OCI-LY7 (cell line): Measurements from ENCODE around the gene MBTD1. TPM values are rescaled to one million over a fixed set of nuclear protein-coding genes. Genes with fewer than 3 reads are reported as not detected.

Experiments
- BruUV-seq: library from RNA; stranded (reverse); fragments of 400-500 nt; replicated peaks from 2 replicates; lab custom pipeline; 2021; lab: Mats Ljungman, UMichigan
- CTCF ChIA-PET: fragments of 300-600 bp; sonication (Branson Sonifier 250); formaldehyde crosslinking; loops from one replicate; lab custom pipeline; 2022; ENCODE audit warnings: antibody characterized with exemption; ENCODE audit not compliant: unreplicated experiment; lab: Charles Lee
- POLR2A ChIA-PET: fragments of 300-600 bp; sonication (Branson Sonifier 250); formaldehyde crosslinking; loops from one replicate; lab custom pipeline; 2022; ENCODE audit warnings: antibody characterized with exemption; lab: Charles Lee
- DNase-seq: peaks from one replicate; pipeline ENCODE4 v3.0.0-alpha.2; 2015; ENCODE audit warnings: low spot score
- H2AFZ ChIP-seq: fragments of 200-600 bp; sonication (generic), shearing (Covaris generic); 2 replicates; pipeline ENCODE4 v1.6.1; 2014; ENCODE audit warnings: mild to moderate bottlenecking, antibody characterized with exemption, low read length, moderate library complexity
- H3K27ac ChIP-seq: fragments of 200-600 bp; sonication (generic); 2 replicates; pipeline ENCODE4 v1.5.1; 2014; ENCODE audit warnings: mixed run types, low read depth, mild to moderate bottlenecking, moderate library complexity, low read length, inconsistent platforms; ENCODE audit not compliant: poor library complexity, severe bottlenecking
- H3K36me3 ChIP-seq: fragments of 200-600 bp; sonication (generic); 2 replicates; pipeline ENCODE4 v1.6.1; 2014; ENCODE audit warnings: mild to moderate bottlenecking, antibody characterized with exemption, low read length, moderate library complexity, mixed read lengths; ENCODE audit not compliant: insufficient read depth
- H3K4me1 ChIP-seq: fragments of 200-600 bp; sonication (generic); 2 replicates; pipeline ENCODE4 v1.5.1; 2014; ENCODE audit warnings: mild to moderate bottlenecking, low read length; ENCODE audit not compliant: insufficient read depth, poor library complexity, severe bottlenecking
- H3K4me2 ChIP-seq: fragments of 200-600 bp; sonication (generic); 2 replicates; pipeline ENCODE4 v1.6.1; 2014; ENCODE audit warnings: mild to moderate bottlenecking, low read length
- H3K4me3 ChIP-seq: fragments of 200-600 bp; sonication (generic); 2 replicates; pipeline ENCODE4 v1.5.1; 2014; ENCODE audit warnings: mild to moderate bottlenecking, low read depth, low read length; ENCODE audit not compliant: poor library complexity, severe bottlenecking
- H3K79me2 ChIP-seq: fragments of 200-600 bp; sonication (generic); 2 replicates; pipeline ENCODE4 v1.6.1; 2016; ENCODE audit warnings: low read depth, mild to moderate bottlenecking, low read length, moderate library complexity, mixed read lengths; ENCODE audit not compliant: insufficient read depth
- H3K9me2 ChIP-seq: fragments of 200-600 bp; sonication (generic); 2 replicates; pipeline ENCODE4 v1.6.1; 2016; ENCODE audit warnings: mild to moderate bottlenecking, low read length, mixed read lengths; ENCODE audit not compliant: insufficient read depth
- H3K9me3 ChIP-seq: fragments of 200-600 bp; sonication (generic); 2 replicates; pipeline ENCODE4 v1.6.1; 2014; ENCODE audit warnings: mild to moderate bottlenecking, mixed run types, low read length, mixed read lengths
- H4K20me1 ChIP-seq: fragments of 200-600 bp; sonication (generic); 2 replicates; pipeline ENCODE4 v1.6.1; 2014; ENCODE audit warnings: mild to moderate bottlenecking, antibody characterized with exemption, low read length, moderate library complexity, mixed read lengths; ENCODE audit not compliant: insufficient read depth
- CTCF ChIP-seq: fragments of 200-600 bp; sonication (generic); conservative IDR thresholded peaks from 2 replicates; pipeline ENCODE4 v1.5.1; 2014; ENCODE audit warnings: mild to moderate bottlenecking, antibody characterized with exemption, low read length, moderate library complexity, mixed read lengths
- EZH2phosphoT487 ChIP-seq: fragments of 200-600 bp; sonication (generic); IDR thresholded peaks from 2 replicates; pipeline ENCODE4 v1.6.1; 2018; ENCODE audit warnings: low read depth, borderline replicate concordance, mild to moderate bottlenecking, mixed run types, antibody characterized with exemption, low read length, moderate library complexity, mixed read lengths
- intact Hi-C: fragments of 100-400 bp; cut with micrococcal nuclease; formaldehyde crosslinking; loops from one replicate; pipeline ENCODE4 v1.10.0; 2022; ENCODE audit not compliant: unreplicated experiment
- total RNA-seq, 2 experiments: library from RNA; depleted of rRNA in 1 of 2; stranded (reverse); fragments of >200 nt in 1 of 2; shearing (Covaris generic) in 1 of 2; gene quantifications; 2 replicates each; pipeline ENCODE4 v1.2.3, GENCODE V29; 2014 to 2022

MBTD1 gene
- total RNA-seq, 2 experiments from 2014 or later: 17.3 to 39.1 TPM

- DNase-seq: no peak
- intact Hi-C loops: no loop called here
- CTCF ChIA-PET: no interaction called here
- Histone ChIP-seq H3K4me3 (no peak overlapping the region), H3K9me2 (no peaks in the 10 kb centered on the region), H3K4me2 (no peak overlapping the region), H4K20me1 (no peaks in the 10 kb centered on the region), H3K27ac (no peak overlapping the region), H3K36me3 (no peaks in the 10 kb centered on the region), H3K79me2 (no peaks in the 10 kb centered on the region), H2AFZ (no peak overlapping the region), H3K9me3 (no peaks in the 10 kb centered on the region), H3K4me1 (peaks cover 3% of the 10 kb centered on the region)
- BruUV-seq: no TSS peak
- no peak for TF ChIP-seq CTCF
- TF ChIP-seq EZH2phosphoT487: no peak
- POLR2A ChIA-PET: no interaction called here
Observed at GRCh38 chr17:51135956-51136355, 123.9 kb downstream of the MBTD1 start.

GRCh38 chr17:51133365-51133764, 126.5 kb downstream of the MBTD1 start:
- Histone ChIP-seq H3K4me2 (no peak overlapping the region), H3K79me2 (no peaks in the 10 kb centered on the region), H3K9me3 (no peaks in the 10 kb centered on the region), H3K4me1 (peaks cover 3% of the 10 kb centered on the region), H3K36me3 (no peaks in the 10 kb centered on the region), H3K27ac (no peak overlapping the region), H2AFZ (no peak overlapping the region), H4K20me1 (no peaks in the 10 kb centered on the region), H3K9me2 (no peaks in the 10 kb centered on the region), H3K4me3 (no peak overlapping the region)
- CTCF ChIA-PET: no interaction called here
- no peak for TF ChIP-seq EZH2phosphoT487
- no peak for TF ChIP-seq CTCF
- intact Hi-C loops: no loop called here
- POLR2A ChIA-PET: interaction anchor here (0.7 kb wide), 1 partner anchor 20 kb away, joined by 3 read pairs; no protein-coding TSS in a partner anchor
- no TSS peak for BruUV-seq
- no peak for DNase-seq

- intact Hi-C loops: no loop called here
- H4K20me1 ChIP-seq: no peaks in the 10 kb centered on the region
- no peak for TF ChIP-seq CTCF
- TF ChIP-seq EZH2phosphoT487: no peak
- H3K36me3 ChIP-seq: no peaks in the 10 kb centered on the region
- CTCF ChIA-PET: no interaction called here
- no peaks in the 10 kb centered on the region for H3K79me2 ChIP-seq
- H3K9me2 ChIP-seq: no peaks in the 10 kb centered on the region
- H2AFZ ChIP-seq: no peak overlapping the region
- BruUV-seq: no TSS peak
- no peak for DNase-seq
- no peak overlapping the region for H3K4me2 ChIP-seq
- POLR2A ChIA-PET: no interaction called here
- peaks cover 3% of the 10 kb centered on the region for H3K4me1 ChIP-seq
- H3K4me3 ChIP-seq: no peak overlapping the region
- H3K27ac ChIP-seq: no peak overlapping the region
- no peaks in the 10 kb centered on the region for H3K9me3 ChIP-seq
Observed at GRCh38 chr17:51132964-51133319, 126.9 kb downstream of the MBTD1 start.
